CD4-positive, alpha-beta T cell treated with Interleukin-6 at 100 ng/mL for 8 hours (primary cell): ENCODE measurements around the gene NAV2.

Source experiments
- DNase-seq: peaks from one replicate; pipeline ENCODE4 v3.0.0-alpha.2; 2020; ENCODE audit warnings: mixed read lengths, low spot score

Gene NAV2

GRCh38 chr11:20156876-20157613, 444.4 kb downstream of the NAV2 start:
- DNase-seq, result peak; percentile 49

- no peak for DNase-seq
These were observed 445.1 kb downstream of the NAV2 start for GRCh38 chr11:20157728-20158127.

- DNase-seq, result no peak
These were observed 446.1 kb downstream of the NAV2 start for GRCh38 chr11:20158597-20159257.

- no peak for DNase-seq
These were observed 447.1 kb downstream of the NAV2 start for GRCh38 chr11:20159466-20160381.

- no peak for DNase-seq
These were observed 448.0 kb downstream of the NAV2 start, which contains the start of gene DBX1 for GRCh38 chr11:20160425-20161229. DBX1 (minus strand) TSS chr11:20160475; CDS start chr11:20160324, 151 bp downstream.

- no peak for DNase-seq
These were observed 448.7 kb downstream of the NAV2 start for GRCh38 chr11:20161230-20161918.

- DNase-seq, result no peak
These were observed 449.5 kb downstream of the NAV2 start for GRCh38 chr11:20161923-20162744.

DNA sequence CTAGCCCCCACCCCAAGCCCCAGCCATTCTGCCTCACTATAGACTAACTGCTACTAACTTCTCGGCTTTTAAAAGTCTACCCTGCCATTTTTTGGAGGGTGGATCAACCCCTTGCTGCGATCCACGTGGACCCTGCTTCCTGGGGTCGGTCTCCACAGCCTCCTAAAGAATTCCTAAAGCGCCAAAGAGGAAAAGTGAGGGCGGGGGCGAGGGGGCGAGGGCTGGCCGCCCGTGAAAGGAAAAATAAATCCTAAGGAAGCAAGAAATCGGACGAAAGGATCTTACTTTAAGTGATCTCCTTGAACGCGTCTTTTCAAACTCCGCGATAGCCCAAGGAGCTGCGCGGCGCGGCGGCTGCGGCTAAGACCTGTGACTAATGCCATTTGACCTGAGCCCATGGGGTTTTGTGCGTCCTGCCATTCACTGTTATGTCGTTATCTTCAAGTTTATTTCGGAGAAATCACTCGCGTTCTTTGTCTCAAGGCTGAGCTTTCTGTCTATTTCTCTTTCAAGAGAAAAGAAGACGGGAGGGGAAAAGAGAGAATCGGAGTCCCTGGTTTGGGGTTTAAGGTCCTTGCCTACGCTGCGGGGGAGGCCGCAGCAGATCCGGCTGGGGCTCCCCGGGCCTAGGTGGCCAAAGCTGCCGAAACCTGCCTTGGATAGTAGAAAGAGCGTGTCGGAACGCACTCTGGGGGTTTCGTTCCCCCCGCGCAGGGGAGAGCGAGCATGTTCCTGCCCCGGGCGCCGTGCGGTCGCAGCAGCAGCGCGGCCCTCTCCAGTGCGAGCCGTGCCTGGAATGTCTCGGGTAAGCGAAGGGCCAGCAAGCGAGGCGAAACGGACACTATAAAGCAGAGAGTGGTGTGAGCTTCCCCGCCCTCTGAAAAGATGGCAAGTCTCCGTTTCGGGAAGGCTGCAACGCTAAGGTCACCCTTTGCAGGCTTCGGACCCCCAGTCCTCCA, 450.5 kb downstream of the NAV2 start:
- DNase-seq, result no peak

DNA sequence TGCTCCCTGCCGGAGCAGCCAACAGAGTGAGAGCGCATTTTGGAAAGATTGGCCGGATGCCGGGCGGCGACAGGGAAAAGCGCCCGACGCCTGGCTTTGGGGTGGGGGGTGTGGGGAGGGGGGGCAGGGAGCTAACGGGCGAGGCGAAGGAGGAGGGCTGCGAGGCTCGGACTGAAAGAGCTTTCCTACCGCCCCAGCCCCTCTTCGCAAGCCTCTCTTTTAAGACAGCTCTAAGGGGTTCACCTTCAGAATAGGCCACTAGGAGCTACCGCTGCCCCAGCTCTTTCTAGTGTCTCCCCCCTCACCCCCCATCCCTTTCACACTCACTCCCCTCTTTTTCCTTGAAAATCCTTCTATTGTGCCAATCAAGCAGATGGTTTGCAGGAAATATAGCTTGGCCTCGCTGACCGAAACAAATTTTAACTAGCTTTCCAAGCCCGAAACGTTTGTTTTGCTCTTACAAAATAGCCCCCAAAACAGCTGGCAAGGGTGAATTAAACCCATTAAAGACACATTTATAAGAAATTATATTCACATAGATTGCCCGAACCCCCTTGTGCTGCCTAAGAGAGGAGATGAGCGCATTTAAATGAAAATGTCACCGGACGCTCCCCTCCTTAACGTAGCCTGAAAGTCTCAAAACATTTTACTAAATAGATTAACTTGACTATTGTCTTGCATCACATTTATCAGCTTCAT, 451.3 kb downstream of the NAV2 start:
- DNase-seq, result no peak
